Motor neuron (in vitro differentiated cells): ENCODE measurements around the gene TRIP6. TPM values are rescaled to one million over a fixed set of nuclear protein-coding genes. Genes with fewer than 3 reads are reported as not detected.
A peak's percentile ranks its signal among the peaks of the same experiment; 100 is the strongest.

Experiments used
- ATAC-seq, 8 experiments: fragments of 200-7000 bp; cut with Tn5 transposase; replicated peaks in 6 of 8; 2 replicates each; pipeline ENCODE4 v1.8.0; 2021; ENCODE audit warnings: mild to moderate bottlenecking in 8 of 8, moderate library complexity in 8 of 8
- H3K27ac ChIP-seq, 2 donors: fragments of 250-450 bp; sonication (Bioruptor Pico); 2 replicates each; pipeline ENCODE4 v1.9.0; 2021; ENCODE audit warnings: antibody characterized with exemption in 2 of 2, mild to moderate bottlenecking in 2 of 2, moderate library complexity in 1 of 2
- H3K4me1 ChIP-seq, 2 donors: fragments of 250-450 bp; sonication (Bioruptor Pico); replicated peaks in 1 of 2; 2 replicates each; pipeline ENCODE4 v1.6.1; 2021; ENCODE audit warnings: antibody characterized with exemption in 2 of 2, mild to moderate bottlenecking in 2 of 2, moderate library complexity in 1 of 2
- H3K4me3 ChIP-seq, 5 donors: fragments of 250-450 bp; sonication (Bioruptor Pico); 2 replicates each; pipeline ENCODE4 v1.9.0; 2021; ENCODE audit warnings: antibody characterized with exemption in 5 of 5, mild to moderate bottlenecking in 5 of 5, moderate library complexity in 4 of 5
- WGBS, 10 experiments: fragments of 450-650 bp; shearing (Covaris generic); methylation state at CpG; one replicate each; pipeline ENCODE4 v1.0.0; 2022; 5-methylcytosine and 5-hydroxymethylcytosine counted together
- in situ Hi-C, 9 experiments: fragments of 400-800 bp; cut with MboI; loops; one replicate each; pipeline ENCODE4 v1.15.0; 2021; ENCODE audit warnings: low sequenced_read_pairs in 9 of 9, low pct_unique_long_range_greater_than_20kb in 2 of 9; ENCODE audit not compliant: unreplicated experiment in 9 of 9
- total RNA-seq, 8 experiments: library from RNA; unstranded; fragments of 300-600 nt; gene quantifications; 2 replicates each; pipeline versions ENCODE4 v1.2.3 to v1.2.4, GENCODE V29; 2022

The TRIP6 gene, protein sequence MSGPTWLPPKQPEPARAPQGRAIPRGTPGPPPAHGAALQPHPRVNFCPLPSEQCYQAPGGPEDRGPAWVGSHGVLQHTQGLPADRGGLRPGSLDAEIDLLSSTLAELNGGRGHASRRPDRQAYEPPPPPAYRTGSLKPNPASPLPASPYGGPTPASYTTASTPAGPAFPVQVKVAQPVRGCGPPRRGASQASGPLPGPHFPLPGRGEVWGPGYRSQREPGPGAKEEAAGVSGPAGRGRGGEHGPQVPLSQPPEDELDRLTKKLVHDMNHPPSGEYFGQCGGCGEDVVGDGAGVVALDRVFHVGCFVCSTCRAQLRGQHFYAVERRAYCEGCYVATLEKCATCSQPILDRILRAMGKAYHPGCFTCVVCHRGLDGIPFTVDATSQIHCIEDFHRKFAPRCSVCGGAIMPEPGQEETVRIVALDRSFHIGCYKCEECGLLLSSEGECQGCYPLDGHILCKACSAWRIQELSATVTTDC
- 10 to 100 TPM in 5 of 8 experiments, 1 to 10 TPM in 3; 3.0 to 90.1 (median 22.4) TPM for total RNA-seq

DNA sequence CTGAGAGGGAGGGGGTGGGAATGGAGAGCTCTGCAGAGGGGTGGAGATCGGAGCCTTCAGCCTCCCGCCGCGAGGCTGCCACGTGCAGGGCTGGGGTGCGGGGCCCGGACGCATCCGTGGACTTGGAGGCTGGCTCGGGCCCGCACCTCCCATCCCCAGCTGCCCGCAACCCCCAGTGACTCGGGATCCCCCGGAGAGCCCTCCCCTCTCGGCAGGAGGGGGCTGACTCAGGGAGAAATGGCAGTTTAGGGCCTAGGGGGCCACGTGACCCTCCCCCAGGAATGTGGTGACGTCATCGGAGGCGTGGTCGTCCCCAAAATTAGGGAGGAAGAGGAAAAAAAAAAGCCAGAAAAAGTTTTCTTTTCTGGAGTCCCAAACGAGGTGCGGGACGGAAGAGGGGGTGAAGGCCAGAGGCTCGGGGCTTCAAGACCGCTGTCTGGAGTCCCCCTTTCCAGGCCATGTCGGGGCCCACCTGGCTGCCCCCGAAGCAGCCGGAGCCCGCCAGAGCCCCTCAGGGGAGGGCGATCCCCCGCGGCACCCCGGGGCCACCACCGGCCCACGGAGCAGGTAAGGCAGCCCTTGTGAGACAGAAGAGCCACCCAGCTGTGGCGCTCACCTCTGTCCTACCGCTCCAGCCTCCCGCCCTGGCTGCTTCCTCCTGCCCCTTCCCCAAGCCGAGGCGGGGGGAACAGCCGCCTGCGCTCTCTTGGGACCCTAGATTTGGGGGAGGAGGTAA, at the start of gene TRIP6:
TSS of gene TRIP6 (plus strand) at position 348 of the 736 bp plus-strand sequence. CDS start at position 459, 111 bp downstream.
- Histone ChIP-seq H3K4me3 (peak within 1 kb of the TSS; percentile 5 to 36 (median 24)), H3K4me1 (peaks cover 12 to 21% of the 10 kb centered on the region in 2 donors), H3K27ac (no peak within 1 kb of the TSS)
- WGBS, 10 experiments = 0 to 12% (median 6%) methylated on average over 2 to 11 of the region's 42 CpGs; no CpG with 5 or more reads in 3 of the 10 experiments
- peak; percentile 62 to 91 (median 81) for ATAC-seq
- in situ Hi-C loops = loop anchor here in 7 of 9 experiments (25.0 kb wide), 2 partner anchors 155 to 405 kb away; partner anchors contain the start of genes SPACDR (in 5 of the 7), EPO (in 4 of the 7) and POP7 (in 4 of the 7)

DNA sequence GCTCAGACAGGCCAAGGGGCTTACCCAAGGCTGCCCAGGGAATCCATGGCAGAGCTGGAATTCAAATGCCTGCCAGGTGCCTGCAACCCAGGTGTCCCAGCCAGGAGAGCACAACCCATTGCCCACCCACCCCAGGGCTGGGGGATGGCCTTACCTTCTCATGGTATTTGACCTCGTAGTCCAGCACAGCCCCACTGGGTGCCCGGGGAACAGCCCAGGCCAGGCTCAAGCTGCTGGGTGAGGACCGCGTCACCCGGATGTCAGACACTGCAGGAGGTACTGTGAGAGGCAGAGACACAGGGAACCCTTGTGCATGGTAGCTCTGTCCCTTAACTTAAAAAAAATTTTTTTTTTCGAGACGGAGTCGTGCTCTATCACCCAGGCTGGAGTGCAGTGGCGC, 48.8 kb upstream of the TRIP6 start:
- ATAC-seq = no peak
- H3K27ac ChIP-seq = no peak overlapping the region
- 88 to 100% (median 97%) methylated on average over 1 to 6 of the region's 9 CpGs; no CpG with 5 or more reads in 5 of the 10 experiments for WGBS, 10 experiments
- no peak overlapping the region for H3K4me3 ChIP-seq
- H3K4me1 ChIP-seq = no peaks in the 10 kb centered on the region
- in situ Hi-C loops = no loop called here

DNA sequence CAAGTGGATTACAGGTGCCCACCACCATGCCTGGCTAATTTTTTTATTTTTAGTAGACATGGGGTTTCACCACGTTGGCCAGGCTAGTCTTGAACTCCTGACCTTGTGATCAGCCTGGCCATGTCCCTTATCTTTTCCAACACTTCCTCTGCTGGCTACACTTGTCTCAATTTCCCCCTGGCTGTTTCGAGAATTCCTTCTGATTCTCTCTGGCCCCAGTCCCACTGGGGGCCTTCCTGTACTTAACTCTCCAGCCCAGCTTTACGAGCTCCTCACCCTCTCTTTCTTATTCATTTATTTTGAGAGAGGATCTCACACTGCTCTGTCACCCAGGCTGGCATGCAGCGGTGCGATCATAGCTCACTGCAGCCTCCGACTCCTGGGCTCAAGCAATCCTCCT, 48.4 kb upstream of the TRIP6 start:
- in situ Hi-C loops = no loop called here

DNA sequence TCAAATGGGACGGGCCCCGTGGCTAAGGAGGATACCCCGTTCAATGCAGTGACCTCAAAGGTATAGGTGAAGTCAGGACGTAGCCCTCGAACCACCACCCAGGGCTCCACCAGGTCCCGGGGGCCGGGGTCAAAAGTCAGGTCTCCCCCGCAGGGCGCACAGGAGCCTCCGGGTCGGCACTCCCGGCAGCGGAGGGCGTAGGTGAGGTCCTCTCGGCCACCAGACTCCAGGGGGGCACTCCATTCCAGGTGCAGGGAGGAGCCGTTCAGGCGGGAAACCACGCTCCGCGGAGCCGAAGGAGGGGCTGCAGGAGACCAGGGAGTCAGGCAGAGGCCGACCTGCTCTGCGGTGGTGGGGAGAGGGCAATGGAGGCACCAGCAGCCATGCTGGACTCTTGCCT, 47.6 kb upstream of the TRIP6 start:
- WGBS, 10 experiments = 96 to 100% (median 100%) methylated on average over 4 to 5 of the region's 23 CpGs; no CpG with 5 or more reads in 7 of the 10 experiments

More for the DNA sequence above, 48.4 kb upstream of the TRIP6 start:
- no peak overlapping the region for H3K4me3 ChIP-seq
- no peaks in the 10 kb centered on the region for H3K4me1 ChIP-seq
- no peak overlapping the region for H3K27ac ChIP-seq
- no peak for ATAC-seq
- 60 to 100% (median 98%) methylated on average over 1 to 6 of the region's 6 CpGs; no CpG with 5 or more reads in 2 of the 10 experiments for WGBS, 10 experiments

DNA sequence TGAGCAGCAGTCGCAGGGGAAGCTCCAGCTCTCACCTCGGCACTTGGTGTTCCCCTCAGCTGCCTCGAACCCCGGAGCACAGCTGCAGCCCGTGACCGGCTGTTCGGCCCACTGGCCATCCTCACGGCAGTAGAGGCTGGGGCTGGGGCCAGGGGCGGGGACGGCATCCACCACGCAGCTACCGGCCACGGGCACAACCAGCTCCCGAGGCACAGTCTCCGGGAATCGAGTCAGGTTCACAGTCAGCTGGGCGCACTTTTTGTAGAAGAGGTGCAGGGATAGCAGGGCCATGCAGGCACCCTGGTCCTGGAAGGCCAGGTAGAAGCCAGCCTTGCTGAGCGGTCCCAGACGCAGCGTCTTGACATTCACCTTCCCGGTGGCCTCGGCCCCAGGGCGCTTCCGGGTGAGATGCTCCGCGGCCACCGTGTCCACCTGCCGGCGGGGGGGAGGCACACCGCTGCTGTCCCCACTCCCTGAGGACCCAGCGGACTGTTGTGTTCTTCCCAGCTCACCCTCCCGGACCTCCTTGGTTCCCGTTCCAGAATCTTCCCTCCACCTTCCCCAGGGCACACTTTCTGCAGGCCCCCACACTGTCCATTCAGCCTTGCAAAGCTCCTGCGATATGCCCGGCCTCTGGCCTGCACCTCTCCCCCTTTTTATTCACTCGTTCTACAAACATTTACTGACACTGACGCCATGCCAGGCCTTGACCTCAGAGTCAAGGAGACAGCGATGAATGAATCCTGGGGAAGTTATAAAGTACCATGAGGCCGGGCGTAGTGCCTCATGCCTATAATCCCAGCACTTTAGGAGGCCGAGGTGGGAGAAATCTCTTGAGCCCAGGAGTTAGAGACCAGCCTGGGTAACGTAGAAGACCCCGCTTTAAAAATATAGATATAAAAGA, 44.7 kb upstream of the TRIP6 start:
- in situ Hi-C loops = no loop called here
- no peak overlapping the region for H3K4me3 ChIP-seq
- no peak overlapping the region for H3K27ac ChIP-seq
- H3K4me1 ChIP-seq = no peaks in the 10 kb centered on the region
- 43 to 100% (median 89%) methylated on average over 1 to 20 of the region's 43 CpGs; no CpG with 5 or more reads in 3 of the 10 experiments for WGBS, 10 experiments
- no peak for ATAC-seq

More for the DNA sequence above, 47.6 kb upstream of the TRIP6 start:
- in situ Hi-C loops = no loop called here
- no peak for ATAC-seq
- Histone ChIP-seq H3K4me3 (no peak overlapping the region), H3K4me1 (no peaks in the 10 kb centered on the region), H3K27ac (no peak overlapping the region)

DNA sequence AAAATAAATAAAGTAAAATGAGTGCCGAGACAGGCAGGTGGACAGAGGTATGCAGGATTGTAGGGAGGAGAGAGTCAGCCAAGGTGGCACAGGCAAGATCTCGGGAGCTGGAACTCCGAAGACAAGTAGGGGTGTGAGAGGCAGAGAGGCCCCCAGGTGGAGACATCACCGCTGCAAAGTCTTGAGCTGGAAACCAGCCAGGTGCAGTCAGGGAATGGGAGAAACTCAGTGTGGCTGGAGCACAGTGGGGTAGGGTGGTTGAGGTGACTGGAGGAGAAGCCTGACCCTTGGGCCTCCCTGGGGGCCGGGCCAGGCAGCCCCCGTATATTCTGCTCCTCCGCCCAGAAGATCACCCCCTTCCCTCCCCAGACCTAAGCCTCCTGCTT, 44.1 kb upstream of the TRIP6 start:
- WGBS, 10 experiments = 72 to 100% (median 94%) methylated on average over 1 to 4 of the region's 7 CpGs; no CpG with 5 or more reads in 5 of the 10 experiments
- Histone ChIP-seq H3K27ac (no peak overlapping the region), H3K4me3 (no peak overlapping the region), H3K4me1 (no peaks in the 10 kb centered on the region)
- ATAC-seq = no peak
- in situ Hi-C loops = no loop called here

DNA sequence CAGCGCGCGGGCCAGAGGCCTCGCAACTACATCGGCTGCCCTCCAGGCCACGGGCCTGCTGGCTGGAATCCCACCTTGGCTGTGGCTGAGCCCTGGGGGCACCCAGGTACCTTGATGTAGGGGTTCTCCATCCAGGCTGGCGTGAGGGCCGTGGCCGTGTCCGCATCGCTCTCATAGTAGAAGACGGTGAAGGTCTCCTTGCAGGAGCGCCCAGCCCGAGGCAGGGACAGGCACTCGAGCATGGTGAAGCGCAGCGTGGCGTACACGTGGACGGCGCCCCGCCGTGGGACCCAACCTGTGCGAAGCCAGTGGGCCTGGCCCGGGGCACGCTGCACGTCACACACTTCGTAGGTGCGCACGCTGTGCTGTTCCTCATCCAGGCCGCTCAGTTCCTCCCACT, 43.7 kb upstream of the TRIP6 start:
- in situ Hi-C loops = no loop called here
- H3K27ac ChIP-seq = no peak overlapping the region
- no peak overlapping the region for H3K4me3 ChIP-seq
- no CpG with 5 or more reads among the region's 31 CpGs for WGBS, 10 experiments
- peaks cover 0 to 2% of the 10 kb centered on the region in 2 donors for H3K4me1 ChIP-seq
- ATAC-seq = no peak

DNA sequence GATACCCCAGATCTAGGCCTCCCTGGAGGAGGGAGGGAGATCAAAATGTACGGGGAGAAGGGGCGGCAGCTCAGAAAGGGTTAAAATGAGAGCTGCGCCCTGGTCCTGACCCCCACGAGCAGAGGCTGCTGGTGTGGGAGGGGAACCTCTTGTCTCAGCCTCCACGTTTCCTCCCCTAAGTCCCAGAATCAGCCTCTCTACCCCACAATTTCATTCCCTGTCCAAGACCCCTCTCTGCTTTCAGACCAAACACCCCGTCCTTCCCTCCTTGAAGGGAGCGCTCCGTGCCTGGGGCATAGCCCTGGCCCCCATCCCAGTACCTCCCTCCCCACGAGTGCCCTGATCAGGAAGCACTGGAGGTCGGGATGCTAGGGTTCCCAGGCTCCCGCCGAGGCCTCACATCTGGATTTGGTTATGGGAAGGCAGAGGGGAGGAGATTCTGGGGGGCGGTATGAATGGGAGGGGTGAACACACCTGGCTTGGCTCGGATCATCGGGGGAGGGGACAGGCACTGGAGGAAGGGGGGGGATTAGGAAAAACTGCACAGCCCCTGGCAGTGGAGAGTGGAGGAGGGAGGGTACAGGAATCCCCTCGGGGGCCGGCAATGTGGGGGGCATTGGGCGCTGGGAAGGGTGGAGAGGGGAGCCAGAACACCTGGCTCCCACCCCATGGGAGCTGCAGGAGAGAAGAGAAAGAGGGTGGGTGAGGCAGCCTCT, 42.5 kb upstream of the TRIP6 start:
- no peak for ATAC-seq
- 60 to 69% methylated on average over 1 to 4 of the region's 18 CpGs; no CpG with 5 or more reads in 8 of the 10 experiments for WGBS, 10 experiments
- Histone ChIP-seq H3K27ac (no peak overlapping the region), H3K4me3 (no peak overlapping the region), H3K4me1 (peaks cover 0 to 8% of the 10 kb centered on the region in 2 donors)
- in situ Hi-C loops = loop anchor here in 1 of 9 experiments (25.0 kb wide), 1 partner anchor 112 kb away; the partner anchor contains the start of genes EPO and POP7

DNA sequence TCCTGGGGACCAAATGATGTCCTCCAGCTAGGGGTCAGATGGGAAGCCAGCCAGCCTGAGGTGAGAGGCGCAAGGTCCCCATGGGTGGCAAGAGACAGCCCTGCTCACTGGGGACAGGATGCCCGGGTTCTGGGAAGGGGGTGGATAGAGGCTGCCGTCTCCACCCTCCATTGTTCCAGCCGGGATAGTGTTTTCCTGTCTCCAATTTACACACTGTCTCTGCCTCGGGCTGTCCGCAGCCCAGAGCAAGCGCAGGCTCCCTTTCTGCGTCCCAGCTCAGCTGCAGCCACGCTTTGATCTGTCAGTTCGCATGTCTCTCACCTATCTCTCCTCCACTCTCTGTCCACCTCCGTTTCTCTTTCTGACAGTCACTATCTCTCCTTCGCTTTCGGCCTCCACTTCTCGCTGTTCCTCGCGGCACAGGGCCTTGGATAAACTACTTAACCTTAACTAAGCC, 41.9 kb upstream of the TRIP6 start:
- 2 to 54% (median 38%) methylated on average over 4 to 10 of the region's 16 CpGs; no CpG with 5 or more reads in 6 of the 10 experiments for WGBS, 10 experiments
- Histone ChIP-seq H3K27ac (no peak overlapping the region), H3K4me1 (peaks cover 0 to 8% of the 10 kb centered on the region in 2 donors), H3K4me3 (peak overlapping the region in 1 of 5 donors; percentile 47)
- in situ Hi-C loops = loop anchor here in 1 of 9 experiments (25.0 kb wide), 1 partner anchor 113 kb away; the partner anchor contains the start of genes EPO and POP7
- peak in 3 of 8 experiments; percentile 2 to 12 (median 6) for ATAC-seq

DNA sequence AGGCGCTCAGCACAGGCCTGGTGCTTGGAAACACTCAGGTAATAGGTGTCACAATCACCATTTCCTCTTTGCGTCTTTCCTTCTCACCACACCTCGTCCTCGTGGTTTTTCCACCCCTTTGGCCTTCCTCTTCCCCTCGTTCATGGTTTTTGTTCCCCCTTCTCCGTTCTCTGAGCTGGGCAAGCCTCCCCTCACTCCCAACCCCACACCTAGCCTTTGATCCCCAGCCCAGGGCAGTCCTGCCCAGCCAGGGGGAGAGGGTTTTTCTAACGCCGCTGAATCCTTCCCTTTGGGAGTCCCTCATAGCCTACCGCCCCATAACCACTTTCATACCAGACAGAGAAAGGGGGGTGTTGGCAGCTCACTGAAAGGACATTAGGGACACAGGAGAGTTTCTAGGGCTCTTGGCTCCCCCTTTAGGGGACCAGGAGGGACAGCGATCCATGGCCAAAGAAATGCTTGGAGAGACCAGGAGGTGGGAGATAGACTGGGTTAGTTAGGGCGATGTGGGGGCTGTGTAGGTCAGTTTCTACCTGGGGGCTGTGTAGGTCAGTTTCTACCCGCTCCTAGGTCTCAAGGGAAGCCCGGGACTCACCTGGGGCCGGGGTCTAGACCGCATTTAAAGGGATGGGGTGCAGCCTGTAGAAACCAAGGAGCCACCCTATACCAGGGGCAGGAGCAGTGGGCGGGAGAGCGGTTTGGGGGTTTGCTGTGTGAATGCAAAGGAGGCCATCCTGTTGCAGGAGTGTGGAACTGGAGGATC, 41.3 kb upstream of the TRIP6 start:
- Histone ChIP-seq H3K4me3 (peak overlapping the region in 4 of 5 donors; percentile 42 to 63 (median 50)), H3K4me1 (peaks cover 0 to 8% of the 10 kb centered on the region in 2 donors), H3K27ac (no peak overlapping the region)
- in situ Hi-C loops = loop anchor here in 1 of 9 experiments (25.0 kb wide), 1 partner anchor 114 kb away; the partner anchor contains the start of genes EPO and POP7
- ATAC-seq = peak in 6 of 8 experiments; percentile 2 to 19 (median 8)
- WGBS, 10 experiments = 0 to 22% (median 12%) methylated on average over 1 to 10 of the region's 17 CpGs; no CpG with 5 or more reads in 5 of the 10 experiments
